Endothelial cell of umbilical vein (primary cell): ENCODE data around the gene STX1A. TPM values are rescaled to one million over a fixed set of nuclear protein-coding genes. Genes with fewer than 3 reads are reported as not detected.

Experiments
- BruUV-seq: library from RNA; stranded (reverse); fragments of 400-500 nt; replicated peaks from 2 replicates; lab custom pipeline; 2021; lab: Mats Ljungman, UMichigan
- CTCF ChIA-PET: fragments of 300-600, 350-600 bp; sonication (Branson Sonifier 250); formaldehyde crosslinking; loops from one replicate; lab custom pipeline; 2021; ENCODE audit warnings: antibody characterized with exemption, inconsistent platforms; lab: Charles Lee
- POLR2A ChIA-PET: fragments of 300-600, 350-600 bp; sonication (Branson Sonifier 250); formaldehyde crosslinking; loops from one replicate; lab custom pipeline; 2021; ENCODE audit warnings: antibody characterized with exemption, inconsistent platforms; lab: Charles Lee
- DNase-seq: peaks from one replicate; pipeline ENCODE4 v3.0.0-alpha.2; 2011; ENCODE audit warnings: low read depth, low spot score
- FAIRE-seq: peaks from 2 replicates; lab custom pipeline; 2011; peaks lifted over from hg19 to GRCh38; lab: Jason Lieb, UNC
- H2AFZ ChIP-seq: 2 replicates; pipeline ENCODE4 v1.6.0; 2012; ENCODE audit warnings: low read depth, low read length, control low read depth, inconsistent platforms
- H3K27ac ChIP-seq: 2 replicates; pipeline ENCODE4 v1.5.1; 2011; ENCODE audit warnings: low read depth, mild to moderate bottlenecking, control low read depth, low read length, moderate library complexity; ENCODE audit not compliant: insufficient read depth
- H3K27me3 ChIP-seq, 2 experiments: 2 replicates each; pipeline versions ENCODE4 v1.6.0 to v1.6.1; 2011; ENCODE audit warnings: low read length in 2 of 2, mixed read lengths in 1 of 2; ENCODE audit not compliant: control insufficient read depth in 2 of 2, insufficient read depth in 2 of 2
- H3K36me3 ChIP-seq, 2 experiments: 2 replicates in 1 of 2; 3 replicates in 1 of 2; pipeline ENCODE4 v1.5.1; 2011; ENCODE audit warnings: low read length in 2 of 2, mild to moderate bottlenecking in 1 of 2, moderate library complexity in 1 of 2; ENCODE audit not compliant: control insufficient read depth in 2 of 2, insufficient read depth in 2 of 2; ENCODE audit errors: extremely low read depth in 1 of 2
- H3K4me1 ChIP-seq: 3 replicates; pipeline ENCODE4 v1.5.1; 2011; ENCODE audit warnings: mild to moderate bottlenecking, low read length; ENCODE audit not compliant: control insufficient read depth, insufficient read depth; ENCODE audit errors: extremely low read depth
- H3K4me2 ChIP-seq: 2 replicates; pipeline ENCODE4 v1.6.1; 2011; ENCODE audit warnings: low read length, control low read depth, mixed read lengths; ENCODE audit not compliant: insufficient read depth
- H3K4me3 ChIP-seq, 3 experiments: fragments of 200-600 bp in 1 of 3; sonication (generic), shearing (Covaris generic) in 1 of 3; replicated peaks in 1 of 3; 2 replicates each; pipeline ENCODE4 v1.5.1; 2011 to 2016; ENCODE audit warnings: control low read depth in 3 of 3, low read length in 3 of 3, mild to moderate bottlenecking in 2 of 3, inconsistent platforms in 1 of 3, low read depth in 1 of 3, moderate library complexity in 1 of 3; ENCODE audit not compliant: insufficient read depth in 1 of 3
- H3K79me2 ChIP-seq: 2 replicates; pipeline ENCODE4 v1.6.0; 2012; ENCODE audit warnings: low read length, inconsistent platforms; ENCODE audit not compliant: control insufficient read depth, insufficient read depth
- H3K9ac ChIP-seq: replicated peaks from 2 replicates; pipeline ENCODE3; 2011; ENCODE audit warnings: low read length, control low read depth; ENCODE audit not compliant: insufficient read depth; ENCODE audit errors: extremely low read depth
- H3K9me1 ChIP-seq: replicated peaks from 3 replicates; pipeline ENCODE4 v1.6.0; 2011; ENCODE audit warnings: mild to moderate bottlenecking, low read length; ENCODE audit not compliant: control insufficient read depth, insufficient read depth; ENCODE audit errors: extremely low read depth
- H3K9me3 ChIP-seq: replicated peaks from 2 replicates; pipeline ENCODE4 v1.5.1; 2012; ENCODE audit warnings: low read length, inconsistent platforms; ENCODE audit not compliant: control insufficient read depth, insufficient read depth
- H4K20me1 ChIP-seq: replicated peaks from 2 replicates; pipeline ENCODE3; 2011; ENCODE audit warnings: mild to moderate bottlenecking, low read length; ENCODE audit not compliant: control insufficient read depth, insufficient read depth; ENCODE audit errors: extremely low read depth
- CTCF ChIP-seq, 2 donors: IDR thresholded peaks; 1 replicate in 1 of 2; 2 replicates in 1 of 2; pipeline ENCODE4 v1.5.1; 2011; ENCODE audit warnings: low read length in 2 of 2, mild to moderate bottlenecking in 2 of 2, moderate library complexity in 2 of 2, control low read depth in 1 of 2, inconsistent platforms in 1 of 2, low read depth in 1 of 2; ENCODE audit not compliant: insufficient read depth in 1 of 2; ENCODE audit errors: extremely low read depth in 1 of 2
- EZH2 ChIP-seq: IDR thresholded peaks from 2 replicates; pipeline ENCODE4 v1.6.1; 2012; ENCODE audit warnings: borderline replicate concordance, low read depth, mild to moderate bottlenecking, moderate library complexity, low read length, inconsistent platforms; ENCODE audit not compliant: severe bottlenecking
- FOS ChIP-seq: IDR thresholded peaks from 2 replicates; pipeline ENCODE4 v1.6.1; 2011; ENCODE audit warnings: mild to moderate bottlenecking, low read length, moderate library complexity, borderline replicate concordance; ENCODE audit not compliant: insufficient read depth
- GATA2 ChIP-seq: IDR thresholded peaks from 2 replicates; pipeline ENCODE4 v1.7.0; 2011; ENCODE audit warnings: low read depth, mild to moderate bottlenecking, moderate library complexity, mixed read lengths, low read length; ENCODE audit not compliant: insufficient read length, insufficient read depth
- JUN ChIP-seq: IDR thresholded peaks from 2 replicates; pipeline ENCODE4 v1.6.1; 2011; ENCODE audit warnings: borderline replicate concordance, low read depth; ENCODE audit not compliant: insufficient read length, insufficient read depth
- MAX ChIP-seq: IDR thresholded peaks from 2 replicates; pipeline ENCODE4 v1.6.1; 2011; ENCODE audit not compliant: insufficient read depth, insufficient read length
- MYC ChIP-seq: IDR thresholded peaks from one replicate; pipeline ENCODE4 v1.6.1; 2011; ENCODE audit warnings: mild to moderate bottlenecking, low read depth, low read length
- POLR2A ChIP-seq: IDR thresholded peaks from 2 replicates; pipeline ENCODE4 v1.6.1; 2012; ENCODE audit warnings: low read depth, mild to moderate bottlenecking, control low read depth, low read length
- POLR2AphosphoS5 ChIP-seq: IDR thresholded peaks from 2 replicates; pipeline ENCODE4 v1.6.1; 2012; ENCODE audit warnings: low read depth, mild to moderate bottlenecking, control low read depth, low read length, moderate library complexity; ENCODE audit not compliant: insufficient read depth
- dilution Hi-C: fragments of 300-500 bp; cut with MboI; formaldehyde crosslinking; loops from one replicate; pipeline ENCODE4 v1.15.0; 2019; ENCODE audit warnings: low sequenced_read_pairs; ENCODE audit not compliant: extremely low pct_ligation_motif_present
- intact Hi-C: fragments of 100-400 bp; cut with micrococcal nuclease; formaldehyde crosslinking; loops from one replicate; pipeline ENCODE4 v1.10.0; 2022
- polyA plus RNA-seq, 4 experiments: library from polyadenylated mRNA; depleted of rRNA in 3 of 4; stranded (reverse) in 3 of 4; unstranded in 1 of 4; fragments of >200 nt; gene quantifications; 2 replicates each; pipeline versions ENCODE4 v1.2.1 to v1.2.3, GENCODE V29; 2011 to 2012; ENCODE audit warnings: missing spikeins in 1 of 4
- total RNA-seq: library from RNA; stranded (reverse); gene quantifications from 2 replicates; pipeline ENCODE4 v1.2.3, GENCODE V29; 2021

The STX1A gene
- total and polyA plus RNA-seq, 2 donors (not counting 3 experiments of a cell fraction or from before 2014, with no cell fraction given) = 13.1 to 20.8 TPM

- no peak overlapping the region for H3K4me2 ChIP-seq
- no peaks in the 10 kb centered on the region for H3K27me3 ChIP-seq
- POLR2A ChIA-PET = interaction anchor here (0.6 kb wide), 1 partner anchor 272 kb away, joined by 3 read pairs; no protein-coding TSS in a partner anchor
- CTCF ChIA-PET = interaction anchor here (0.8 to 5.3 kb wide), 13 partner anchors 9 to 255 kb away, joined by 3 to 106 read pairs (median 5); partner anchors contain the start of gene METTL27
- H3K4me1 ChIP-seq = peaks cover 9% of the 10 kb centered on the region
- H3K9ac ChIP-seq = no peak overlapping the region
- no peaks in the 10 kb centered on the region for H3K36me3 ChIP-seq
- no peak for FAIRE-seq
- intact Hi-C loops (loop anchor here (2.0 kb wide), 2 partner anchors 129 to 213 kb away; partner anchors contain the start of gene BAZ1B), dilution Hi-C loops (no loop called here)
- BruUV-seq = no TSS peak
- no peaks in the 10 kb centered on the region for H3K9me1 ChIP-seq
- H3K9me3 ChIP-seq = no peaks in the 10 kb centered on the region
- H2AFZ ChIP-seq = no peak overlapping the region
- DNase-seq = no peak
- no peak for TF ChIP-seq FOS
- TF ChIP-seq GATA2 = no peak
- TF ChIP-seq POLR2A = no peak
- no peak for TF ChIP-seq CTCF (IDR thresholded peaks at IDR 0.05; ENCODE audit: extremely low read depth in 1 of 2, insufficient read depth in 1 of 2, low read depth in 1 of 2, low read length in 2 of 2)
- TF ChIP-seq EZH2 = no peak
- no peak for TF ChIP-seq MYC
- no peak for TF ChIP-seq JUN
- TF ChIP-seq MAX = no peak
- no peak for TF ChIP-seq POLR2AphosphoS5
- H3K27ac ChIP-seq = no peak overlapping the region
- H3K79me2 ChIP-seq = no peaks in the 10 kb centered on the region
- no peak overlapping the region for H3K4me3 ChIP-seq
- no peaks in the 10 kb centered on the region for H4K20me1 ChIP-seq
These were observed 16.0 kb upstream of the STX1A start for GRCh38 chr7:73735528-73735905.
